ENCODE measurements around the gene GOLPH3.
A peak's percentile ranks its signal among the peaks of the same experiment; 100 is the strongest.
"Not testable (repeated sequence)": the region's sequence is repeated elsewhere in the genome, so short reads cannot be mapped to it uniquely, and the experiment has no call there.

GOLPH3 gene

DNA sequence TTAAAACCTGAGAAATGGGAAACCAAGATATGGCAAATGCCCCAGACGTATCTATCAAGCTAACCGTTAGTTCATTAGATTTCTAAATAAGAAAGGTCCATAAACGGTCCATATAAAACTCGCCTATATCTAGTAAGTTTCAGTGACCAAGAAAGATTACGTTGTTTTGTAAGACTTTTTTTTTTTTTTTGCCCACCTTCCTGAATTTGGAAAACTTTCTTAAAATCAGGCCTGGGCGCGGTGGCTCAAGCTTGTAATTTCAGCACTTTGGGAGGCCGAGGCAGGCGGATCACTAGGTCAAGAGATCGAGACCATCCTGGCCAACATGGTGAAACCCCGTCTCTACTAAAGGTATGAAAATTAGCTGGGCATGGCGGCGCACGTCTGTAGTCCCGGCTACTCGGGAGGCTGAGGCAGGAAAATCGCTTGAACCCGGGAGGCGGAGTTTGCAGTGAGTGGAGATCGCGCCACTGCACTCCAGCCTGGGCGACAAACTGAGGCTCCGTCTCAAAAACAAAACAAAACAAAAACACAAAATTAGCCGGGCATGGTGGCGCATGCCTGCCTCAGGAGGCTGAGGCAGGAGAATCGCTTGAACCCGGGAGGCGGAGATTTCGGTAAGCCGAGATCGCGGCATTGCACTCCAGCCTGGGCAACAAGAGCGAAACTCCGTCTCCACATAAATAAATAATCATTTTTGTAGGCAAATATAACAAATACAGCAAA, 1.8 kb downstream of the GOLPH3 start:
- DNase-seq (ENCODE audit: low read depth) = not testable (repeated sequence)
- H3K4me3 ChIP-seq (ENCODE audit: low read depth, low read length) = peak overlapping the region; percentile 96
- TF ChIP-seq, protein P1, sequence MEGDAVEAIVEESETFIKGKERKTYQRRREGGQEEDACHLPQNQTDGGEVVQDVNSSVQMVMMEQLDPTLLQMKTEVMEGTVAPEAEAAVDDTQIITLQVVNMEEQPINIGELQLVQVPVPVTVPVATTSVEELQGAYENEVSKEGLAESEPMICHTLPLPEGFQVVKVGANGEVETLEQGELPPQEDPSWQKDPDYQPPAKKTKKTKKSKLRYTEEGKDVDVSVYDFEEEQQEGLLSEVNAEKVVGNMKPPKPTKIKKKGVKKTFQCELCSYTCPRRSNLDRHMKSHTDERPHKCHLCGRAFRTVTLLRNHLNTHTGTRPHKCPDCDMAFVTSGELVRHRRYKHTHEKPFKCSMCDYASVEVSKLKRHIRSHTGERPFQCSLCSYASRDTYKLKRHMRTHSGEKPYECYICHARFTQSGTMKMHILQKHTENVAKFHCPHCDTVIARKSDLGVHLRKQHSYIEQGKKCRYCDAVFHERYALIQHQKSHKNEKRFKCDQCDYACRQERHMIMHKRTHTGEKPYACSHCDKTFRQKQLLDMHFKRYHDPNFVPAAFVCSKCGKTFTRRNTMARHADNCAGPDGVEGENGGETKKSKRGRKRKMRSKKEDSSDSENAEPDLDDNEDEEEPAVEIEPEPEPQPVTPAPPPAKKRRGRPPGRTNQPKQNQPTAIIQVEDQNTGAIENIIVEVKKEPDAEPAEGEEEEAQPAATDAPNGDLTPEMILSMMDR (IDR thresholded peaks at IDR 0.05; ENCODE audit: control insufficient read depth, extremely low read depth, insufficient read depth) = 0 out of 2 replicates have a peak, but pooled peaks have one; percentile 1

DNA sequence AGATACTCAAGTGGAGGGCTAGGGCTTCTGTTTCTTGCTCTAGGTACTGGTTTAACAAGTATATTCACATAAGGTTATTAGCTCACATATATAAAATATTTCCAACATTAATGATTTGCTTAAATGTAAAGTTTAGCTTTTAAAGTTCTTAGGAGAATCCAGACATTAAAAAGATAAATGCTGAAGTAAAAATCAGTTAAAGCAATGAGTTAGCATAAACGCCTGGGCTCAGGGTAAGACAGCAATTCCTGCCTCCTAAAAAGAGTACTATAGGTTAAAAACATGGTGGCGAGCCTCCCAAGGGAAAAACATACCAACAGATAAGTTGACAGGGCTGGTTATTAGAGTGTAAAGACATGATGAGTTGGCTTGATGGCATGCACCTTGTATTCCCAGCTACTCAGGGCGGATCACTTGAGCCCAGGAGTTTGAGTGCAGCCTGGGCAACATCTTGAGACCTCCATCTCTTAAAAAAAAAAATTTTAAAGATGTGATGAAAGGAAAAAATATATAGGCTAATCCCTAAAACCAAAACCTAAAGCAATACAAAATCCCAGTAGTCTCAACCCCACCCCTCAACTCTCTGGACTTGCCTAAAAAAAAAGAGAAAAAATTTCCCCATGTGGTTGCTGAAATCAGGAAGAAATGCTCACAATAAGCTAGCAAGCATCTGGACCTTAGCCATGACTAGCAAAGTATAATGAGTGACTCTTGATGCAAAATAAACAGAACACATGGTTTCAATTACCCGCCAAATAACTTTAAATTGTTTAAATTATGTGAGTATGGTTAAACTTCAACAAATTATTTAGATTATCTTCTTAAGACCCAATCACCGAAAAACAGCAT, 3.6 kb downstream of the GOLPH3 start:
- TF ChIP-seq, protein P1 (IDR thresholded peaks at IDR 0.05; ENCODE audit: control insufficient read depth, extremely low read depth, insufficient read depth) = no peak
- H3K4me3 ChIP-seq (ENCODE audit: low read depth, low read length) = no peak overlapping the region
- DNase-seq (ENCODE audit: low read depth) = no peak

DNA sequence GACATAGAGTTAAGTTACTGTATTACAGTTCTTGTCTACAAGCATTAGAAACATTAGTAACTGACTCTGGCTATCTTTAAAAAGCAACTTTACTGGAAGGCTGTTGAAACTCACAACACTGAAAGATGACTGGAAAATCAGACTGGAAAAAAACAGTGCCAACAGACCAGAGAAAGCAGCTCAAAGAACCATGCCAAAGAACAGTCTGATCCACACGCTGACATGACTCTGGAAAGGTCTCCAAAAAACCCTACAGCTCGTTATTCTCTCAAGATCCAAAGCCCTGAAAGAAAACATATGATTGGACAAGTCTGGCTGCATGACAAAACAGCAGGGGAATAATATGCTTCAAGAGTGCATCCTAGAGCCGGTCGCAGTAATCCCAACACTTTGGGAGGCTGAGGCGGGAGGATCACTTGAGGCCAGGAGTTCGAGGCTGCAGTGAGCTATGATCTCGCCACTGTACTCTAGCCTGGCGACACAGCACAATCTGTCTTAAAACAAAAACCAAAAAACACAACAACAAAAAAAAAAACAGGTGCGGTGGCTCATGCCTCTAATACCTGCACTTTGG, 5.6 kb downstream of the GOLPH3 start:
- no peak overlapping the region for H3K4me3 ChIP-seq (ENCODE audit: low read depth, low read length)
- TF ChIP-seq, protein P1 (IDR thresholded peaks at IDR 0.05; ENCODE audit: control insufficient read depth, extremely low read depth, insufficient read depth) = no peak
- no peak for DNase-seq (ENCODE audit: low read depth)

DNA sequence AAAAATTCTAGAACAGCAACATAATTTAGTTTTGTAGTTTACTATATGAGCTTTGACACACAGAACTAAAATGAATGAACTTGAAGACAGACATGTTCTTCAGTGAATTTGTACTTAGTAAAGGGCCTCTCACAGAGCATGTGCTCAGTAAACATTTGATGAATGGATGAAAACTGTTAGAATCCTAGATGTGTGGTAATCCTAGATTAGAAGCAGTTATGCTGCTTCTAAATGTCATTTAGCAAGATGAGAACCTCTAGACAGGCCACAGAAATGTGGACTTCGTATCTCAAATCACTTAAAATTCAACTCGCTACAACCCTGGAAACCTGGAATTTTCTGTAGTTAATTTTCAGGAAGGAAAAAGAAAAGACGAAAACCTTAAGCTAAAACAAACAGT, 8.5 kb downstream of the GOLPH3 start:
- no peak for DNase-seq (ENCODE audit: low read depth)

DNA sequence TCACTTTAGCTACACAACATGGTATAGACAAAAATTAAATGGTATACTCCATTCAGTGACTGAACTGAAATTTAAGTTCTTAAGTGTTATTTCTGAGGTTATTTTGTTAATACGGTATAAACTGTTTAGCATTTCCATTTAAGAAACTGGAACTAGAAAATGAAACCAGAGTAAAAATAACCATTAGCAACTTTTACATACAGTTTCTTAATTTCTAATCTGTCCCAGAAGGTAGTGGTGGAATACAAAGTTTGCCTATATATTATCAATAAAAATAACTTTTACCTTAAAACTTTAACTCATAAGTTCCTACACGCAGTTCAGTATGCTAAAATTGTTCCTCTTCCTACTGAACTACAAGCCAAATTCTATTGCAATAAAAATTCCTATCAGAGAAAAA, 10.3 kb downstream of the GOLPH3 start:
- no peak for DNase-seq (ENCODE audit: low read depth)
- no peak overlapping the region for H3K4me3 ChIP-seq (ENCODE audit: low read depth, low read length)
- TF ChIP-seq, protein P1 (IDR thresholded peaks at IDR 0.05; ENCODE audit: control insufficient read depth, extremely low read depth, insufficient read depth) = no peak

More for the DNA sequence above, 8.5 kb downstream of the GOLPH3 start:
- TF ChIP-seq, protein P1 (IDR thresholded peaks at IDR 0.05; ENCODE audit: control insufficient read depth, extremely low read depth, insufficient read depth) = no peak
- H3K4me3 ChIP-seq (ENCODE audit: low read depth, low read length) = no peak overlapping the region

DNA sequence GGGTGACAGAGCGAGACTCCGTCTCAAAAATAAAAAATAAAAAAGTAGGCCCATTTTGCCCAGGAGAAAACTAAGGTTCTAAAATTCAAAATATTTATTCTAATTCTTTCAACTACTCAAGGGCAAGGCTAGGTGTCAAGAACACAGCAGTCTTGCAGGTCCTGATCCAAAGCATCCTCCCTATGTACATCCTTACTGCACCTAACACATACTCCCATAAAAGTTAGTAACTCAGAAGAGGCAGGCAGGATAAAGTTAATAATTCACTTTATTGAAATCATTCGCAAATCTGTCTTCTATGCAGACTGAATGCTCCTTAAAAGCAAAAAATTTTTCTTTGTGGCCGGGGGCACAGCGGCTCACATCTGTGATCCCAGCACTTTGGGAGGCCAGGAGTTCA, 11.1 kb downstream of the GOLPH3 start:
- DNase-seq (ENCODE audit: low read depth) = no peak
- TF ChIP-seq, protein P1 (IDR thresholded peaks at IDR 0.05; ENCODE audit: control insufficient read depth, extremely low read depth, insufficient read depth) = no peak
- no peak overlapping the region for H3K4me3 ChIP-seq (ENCODE audit: low read depth, low read length)
